GM12865 (cell line): ENCODE data around the gene IFI30.
A peak's percentile ranks its signal among the peaks of the same experiment; 100 is the strongest.

ENCODE experiments used
- DNase-seq: peaks from one replicate; pipeline ENCODE4 v3.0.0; 2010; ENCODE audit warnings: low read depth
- H3K4me3 ChIP-seq: 2 replicates; pipeline ENCODE4 v1.5.1; 2011; ENCODE audit warnings: mild to moderate bottlenecking, low read depth, low read length, control low read depth
- CTCF ChIP-seq: IDR thresholded peaks from 2 replicates; pipeline ENCODE4 v1.5.1; 2011; ENCODE audit warnings: low read length, control low read depth, low read depth, inconsistent platforms; ENCODE audit not compliant: insufficient read depth; ENCODE audit errors: missing control alignments

IFI30 gene

GRCh38 chr19:18202778-18203407 is 29.3 kb downstream of the IFI30 start:
- peak; percentile 27 for TF ChIP-seq CTCF
- DNase-seq, result peak; percentile 56

GRCh38 chr19:18203408-18203862 is 29.8 kb downstream of the IFI30 start:
- TF ChIP-seq CTCF, result no peak
- peak overlapping the region; percentile 70 for H3K4me3 ChIP-seq
- DNase-seq, result peak; percentile 60

More at GRCh38 chr19:18202778-18203407, 29.3 kb downstream of the IFI30 start:
- H3K4me3 ChIP-seq, result peak overlapping the region; percentile 70

GRCh38 chr19:18203863-18204393 is 30.3 kb downstream of the IFI30 start, which contains the start of gene RAB3A:
Gene RAB3A, minus strand, starts transcription at chr19:18204042. Its CDS starts 1,302 bp downstream, at chr19:18202740.
- no peak for TF ChIP-seq CTCF
- H3K4me3 ChIP-seq, result peak within 1 kb of the TSS; percentile 85
- peak; percentile 100 for DNase-seq

- no peak for DNase-seq
- H3K4me3 ChIP-seq, result peak overlapping the region; percentile 85
- no peak for TF ChIP-seq CTCF
These were observed 31.0 kb downstream of the IFI30 start for GRCh38 chr19:18204394-18205199.

- TF ChIP-seq CTCF, result no peak
- peak overlapping the region; percentile 85 for H3K4me3 ChIP-seq
- peak; percentile 68 for DNase-seq
These were observed 31.7 kb downstream of the IFI30 start for GRCh38 chr19:18205200-18205892.

- H3K4me3 ChIP-seq, result no peak overlapping the region
- no peak for TF ChIP-seq CTCF
- no peak for DNase-seq
These were observed 32.4 kb downstream of the IFI30 start for GRCh38 chr19:18206018-18206417.
